Left lung (tissue), 10 donors: ENCODE results near the gene SLC9A5. TPM values are rescaled to one million over a fixed set of nuclear protein-coding genes. Genes with fewer than 3 reads are reported as not detected.

Experiments used
- ATAC-seq: fragments of 200-7000 bp; cut with Tn5 transposase; one replicate; pipeline ENCODE4 v1.9.1; 2020; ENCODE audit warnings: moderate library complexity
- DNase-seq, 4 donors: peaks; one replicate each; pipeline ENCODE4 v3.0.0-alpha.2; 2013 to 2020
- H3K27ac ChIP-seq, 2 donors: fragments of 200-600 bp; sonication (generic) in 1 of 2; one replicate each; pipeline versions ENCODE4 v1.5.0 to v1.8.0; 2020 to 2021
- H3K27me3 ChIP-seq, 2 donors: fragments of 200-600 bp; sonication (generic) in 1 of 2; one replicate each; pipeline versions ENCODE4 v1.5.0 to v1.8.0; 2020 to 2021
- H3K36me3 ChIP-seq, 2 donors: fragments of 200-600 bp; sonication (generic) in 1 of 2; one replicate each; pipeline versions ENCODE4 v1.5.0 to v1.8.0; 2020 to 2021
- H3K4me1 ChIP-seq, 2 donors: fragments of 200-600 bp; one replicate each; pipeline ENCODE4 v1.8.0; 2021
- H3K4me3 ChIP-seq, 2 donors: fragments of 200-600 bp; sonication (generic) in 1 of 2; one replicate each; pipeline versions ENCODE4 v1.5.0 to v1.8.0; 2020 to 2021; ENCODE audit warnings: mild to moderate bottlenecking in 1 of 2
- H3K9me3 ChIP-seq, 2 donors: fragments of 200-600 bp; sonication (generic) in 1 of 2; one replicate each; pipeline versions ENCODE4 v1.5.0 to v1.8.0; 2020 to 2021
- CTCF ChIP-seq, 2 donors: fragments of 200-600 bp; sonication (generic) in 1 of 2; IDR thresholded peaks; one replicate each; pipeline versions ENCODE4 v1.5.0 to v1.8.0; 2021; ENCODE audit warnings: antibody characterized with exemption in 2 of 2
- intact Hi-C, 2 donors: fragments of 100-400 bp; cut with DNase I; formaldehyde crosslinking; loops; one replicate each; pipeline versions ENCODE4 v1.11.2 to v1.14.2; 2022
- polyA plus RNA-seq, 6 donors: library from polyadenylated mRNA; unstranded; fragments of 120-200 nt; gene quantifications; one replicate each; pipeline ENCODE4 v1.2.1, GENCODE V29; 2013; ENCODE audit not compliant: insufficient read length in 6 of 6
- total RNA-seq, 2 donors: library from RNA; stranded (reverse); fragmentation: NEBNext Ultra II Directional; extraction: Animal tissue kit (Norgen Biotek cat#: 25700); gene quantifications; one replicate each; pipeline ENCODE4 v1.2.1, GENCODE V29; 2021
- donor health status: DM: no; HTN: yes; CAD: no.
- donor health status: DM: no; HTN: no; CAD: no.

The SLC9A5 gene
- total and polyA plus RNA-seq, 8 donors, result 3.2 to 26.1 (median 20.9) TPM

- no peaks in the 10 kb centered on the region for H3K27me3 ChIP-seq
- TF ChIP-seq CTCF (IDR thresholded peaks at IDR 0.05), result no peak
- no peaks in the 10 kb centered on the region for H3K9me3 ChIP-seq
- intact Hi-C loops, result no loop called here
- no peaks in the 10 kb centered on the region for H3K36me3 ChIP-seq
- no peak overlapping the region for H3K27ac ChIP-seq
- DNase-seq (no peak), ATAC-seq (no peak)
- H3K4me3 ChIP-seq, result no peak overlapping the region
- no peaks in the 10 kb centered on the region for H3K4me1 ChIP-seq
These were observed 37.9 kb downstream of the SLC9A5 start for GRCh38 chr16:67286441-67287235.

GRCh38 chr16:67287960-67288359, 39.2 kb downstream of the SLC9A5 start:
- no peak overlapping the region for H3K27ac ChIP-seq
- no peaks in the 10 kb centered on the region for H3K27me3 ChIP-seq
- H3K9me3 ChIP-seq, result no peaks in the 10 kb centered on the region
- H3K4me3 ChIP-seq, result no peak overlapping the region
- DNase-seq (no peak), ATAC-seq (no peak)
- intact Hi-C loops, result no loop called here
- no peaks in the 10 kb centered on the region for H3K36me3 ChIP-seq
- TF ChIP-seq CTCF (IDR thresholded peaks at IDR 0.05), result no peak
- no peaks in the 10 kb centered on the region for H3K4me1 ChIP-seq

GRCh38 chr16:67291461-67291860, 42.7 kb downstream of the SLC9A5 start:
- no peak overlapping the region for H3K4me3 ChIP-seq
- TF ChIP-seq CTCF (IDR thresholded peaks at IDR 0.05), result no peak
- DNase-seq (no peak), ATAC-seq (no peak)
- H3K27ac ChIP-seq, result no peak overlapping the region
- H3K9me3 ChIP-seq, result no peaks in the 10 kb centered on the region
- H3K4me1 ChIP-seq, result no peaks in the 10 kb centered on the region
- intact Hi-C loops, result no loop called here
- H3K36me3 ChIP-seq, result no peaks in the 10 kb centered on the region
- no peaks in the 10 kb centered on the region for H3K27me3 ChIP-seq

- H3K27ac ChIP-seq, result no peak overlapping the region
- H3K4me3 ChIP-seq, result no peak overlapping the region
- no peaks in the 10 kb centered on the region for H3K9me3 ChIP-seq
- no peaks in the 10 kb centered on the region for H3K27me3 ChIP-seq
- no peaks in the 10 kb centered on the region for H3K36me3 ChIP-seq
- DNase-seq, result no peak
- no peak for ATAC-seq
- H3K4me1 ChIP-seq, result no peaks in the 10 kb centered on the region
- no peak for TF ChIP-seq CTCF (IDR thresholded peaks at IDR 0.05)
- intact Hi-C loops, result no loop called here
These were observed 45.5 kb downstream of the SLC9A5 start for GRCh38 chr16:67294171-67294757.

GRCh38 chr16:67294938-67295361, 46.2 kb downstream of the SLC9A5 start:
- Histone ChIP-seq H3K27ac (no peak overlapping the region), H3K27me3 (no peaks in the 10 kb centered on the region), H3K36me3 (no peaks in the 10 kb centered on the region), H3K4me1 (no peaks in the 10 kb centered on the region), H3K9me3 (no peaks in the 10 kb centered on the region), H3K4me3 (no peak overlapping the region)
- ATAC-seq (no peak), DNase-seq (no peak)
- no peak for TF ChIP-seq CTCF (IDR thresholded peaks at IDR 0.05)
- intact Hi-C loops, result no loop called here
